ENCODE data around the gene RBMS1. TPM values are rescaled to one million over a fixed set of nuclear protein-coding genes. Genes with fewer than 3 reads are reported as not detected.
"Not testable (repeated sequence)": the region's sequence is repeated elsewhere in the genome, so short reads cannot be mapped to it uniquely, and the experiment has no call there.

The RBMS1 gene
- total RNA-seq, 1 donor from 2014 or later, result 53.0 TPM

DNA sequence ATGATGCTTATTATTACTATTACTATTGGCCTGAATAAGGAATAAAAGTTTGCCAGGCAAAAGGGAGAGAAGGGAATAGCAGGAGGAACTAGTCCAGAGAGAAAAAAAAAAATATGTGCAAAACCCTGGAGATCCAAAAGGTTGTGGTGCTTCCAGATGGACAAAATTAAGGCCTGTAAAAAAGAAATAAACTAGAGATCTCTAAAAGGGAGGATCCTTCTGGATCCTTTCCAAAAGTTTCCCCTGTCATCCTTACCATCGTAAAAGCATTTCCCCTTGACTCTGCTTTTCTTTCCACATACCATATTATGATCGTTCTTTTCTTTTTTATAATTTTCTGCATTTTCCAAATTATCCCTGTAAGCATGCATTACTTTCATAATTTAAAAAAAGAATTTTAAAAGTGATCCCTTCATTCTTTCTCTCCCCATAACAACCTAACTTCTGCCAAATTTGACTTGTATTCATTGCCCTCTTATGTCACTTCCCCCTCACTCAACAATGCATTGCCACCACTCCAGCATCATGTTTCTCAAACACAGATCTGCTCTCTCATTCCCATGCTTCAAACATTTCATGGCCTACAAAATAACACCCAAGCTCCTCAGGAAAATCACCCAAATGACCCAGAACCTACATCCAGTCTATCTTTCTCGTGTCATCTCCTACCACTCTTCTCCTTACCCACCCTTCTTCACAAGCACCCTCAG is 40.3 kb downstream of the RBMS1 start:
- DNase-seq, result no peak
- no peak for ATAC-seq (ENCODE audit: poor library complexity)
- intact Hi-C loops (cut with DNase I), result no loop called here

- ATAC-seq (ENCODE audit: poor library complexity) (no peak), DNase-seq (no peak)
- intact Hi-C loops (cut with DNase I), result no loop called here
These were observed 43.1 kb downstream of the RBMS1 start for GRCh38 chr2:160450486-160450885.

GRCh38 chr2:160448821-160449220 is 44.8 kb downstream of the RBMS1 start:
- DNase-seq; intact Hi-C loops (cut with DNase I); ATAC-seq (ENCODE audit: poor library complexity): not testable (repeated sequence)

GRCh38 chr2:160445673-160446072 is 47.9 kb downstream of the RBMS1 start:
- ATAC-seq (ENCODE audit: poor library complexity) (no peak), DNase-seq (no peak)
- intact Hi-C loops (cut with DNase I), result no loop called here

DNA sequence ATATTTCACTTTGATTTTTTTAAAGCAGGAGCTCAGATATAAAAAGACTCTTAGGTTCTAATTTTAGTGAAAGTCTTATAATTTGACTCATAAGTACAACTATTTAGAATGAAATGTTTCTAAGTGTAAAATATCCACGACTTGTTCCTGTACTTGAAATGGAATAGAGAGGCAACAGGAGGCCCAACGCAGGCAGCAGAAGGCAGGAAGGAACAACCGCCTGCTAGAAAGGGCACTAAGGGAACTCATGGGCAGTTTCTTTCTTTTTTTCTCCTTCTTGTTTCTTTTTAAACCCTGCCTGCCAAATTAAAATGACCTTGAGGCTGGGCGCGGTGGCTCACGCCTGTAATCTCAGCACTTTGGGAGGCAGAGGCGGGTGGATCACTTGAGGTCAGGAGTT is 51.0 kb downstream of the RBMS1 start:
- ATAC-seq (ENCODE audit: poor library complexity) (no peak), DNase-seq (no peak)
- intact Hi-C loops (cut with DNase I), result no loop called here

DNA sequence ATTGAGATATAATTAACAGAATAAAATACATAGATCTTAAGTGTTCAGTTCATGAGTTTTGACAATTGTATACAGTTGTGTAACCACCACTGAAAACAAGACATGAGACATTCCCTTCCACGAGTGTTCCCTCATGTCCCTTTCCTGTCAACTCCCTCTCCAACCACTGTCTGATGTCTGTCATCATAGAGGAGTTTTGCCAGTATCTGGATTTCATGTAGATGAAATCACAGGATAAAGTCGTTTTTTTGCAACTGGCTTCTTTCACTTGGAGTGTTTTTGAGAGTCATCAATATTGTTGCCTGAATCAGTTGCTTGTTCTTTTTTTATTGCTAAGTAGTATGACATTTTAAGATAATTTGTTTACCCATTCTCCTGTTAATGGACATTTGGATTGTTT is 52.7 kb downstream of the RBMS1 start:
- intact Hi-C loops (cut with DNase I), result no loop called here
- DNase-seq, result no peak
- peak; percentile 61 for ATAC-seq (ENCODE audit: poor library complexity)

DNA sequence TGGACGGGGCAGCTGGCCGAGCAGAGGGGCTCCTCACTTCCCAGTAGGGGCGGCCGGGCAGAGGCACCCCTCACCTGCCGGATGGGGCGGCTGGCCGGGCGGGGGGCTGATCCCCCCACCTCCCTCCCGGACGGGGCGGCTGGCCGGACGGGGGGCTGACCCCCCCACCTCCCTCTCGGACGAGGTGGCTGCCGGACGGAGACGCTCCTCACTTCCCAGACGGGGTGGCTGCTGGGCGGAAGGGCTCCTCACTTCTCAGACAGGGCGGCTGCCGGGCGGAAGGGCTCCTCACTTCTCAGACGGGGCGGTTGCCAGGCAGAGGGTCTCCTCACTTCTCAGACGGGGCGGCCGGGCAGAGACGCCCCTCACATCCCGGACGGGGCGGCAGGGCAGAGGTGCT is 54.6 kb downstream of the RBMS1 start:
- intact Hi-C loops (cut with DNase I); DNase-seq; ATAC-seq (ENCODE audit: poor library complexity): not testable (repeated sequence)

GRCh38 chr2:160437273-160437672 is 56.3 kb downstream of the RBMS1 start:
- no peak for DNase-seq
- ATAC-seq (ENCODE audit: poor library complexity), result no peak
- intact Hi-C loops (cut with DNase I), result no loop called here

DNA sequence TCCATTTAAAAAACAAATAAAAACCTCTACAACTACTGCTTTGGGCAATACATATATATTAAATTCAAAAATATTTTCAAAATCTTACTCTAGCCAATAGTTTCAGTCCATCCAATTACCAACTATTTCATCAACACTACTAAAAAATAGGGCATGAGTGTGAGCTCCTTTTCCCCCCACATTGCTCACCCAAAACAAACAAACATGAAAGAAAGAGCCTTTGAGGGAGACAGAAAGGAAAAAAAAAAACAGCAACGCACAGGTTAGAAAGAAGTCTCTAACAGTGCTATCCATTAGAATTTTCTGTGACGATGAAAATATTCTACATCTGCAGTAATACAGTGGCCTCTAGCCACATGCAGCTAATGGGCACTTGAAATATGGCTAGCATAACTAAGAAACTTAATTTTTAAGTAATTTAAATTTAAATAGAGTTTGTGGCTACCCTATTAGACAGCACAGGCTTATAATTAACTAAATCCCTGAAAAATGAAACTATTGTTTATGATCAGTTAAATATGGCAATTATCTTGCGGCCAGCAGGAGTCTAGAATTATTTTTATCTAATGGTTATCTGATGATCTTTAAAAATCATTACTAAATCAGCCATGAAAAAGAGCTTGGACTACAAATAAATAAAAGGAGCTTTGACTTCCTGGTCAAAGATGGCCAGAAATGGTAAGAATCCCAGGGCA is 59.2 kb downstream of the RBMS1 start:
- intact Hi-C loops (cut with DNase I), result no loop called here
- ATAC-seq (ENCODE audit: poor library complexity), result no peak
- DNase-seq, result no peak

DNA sequence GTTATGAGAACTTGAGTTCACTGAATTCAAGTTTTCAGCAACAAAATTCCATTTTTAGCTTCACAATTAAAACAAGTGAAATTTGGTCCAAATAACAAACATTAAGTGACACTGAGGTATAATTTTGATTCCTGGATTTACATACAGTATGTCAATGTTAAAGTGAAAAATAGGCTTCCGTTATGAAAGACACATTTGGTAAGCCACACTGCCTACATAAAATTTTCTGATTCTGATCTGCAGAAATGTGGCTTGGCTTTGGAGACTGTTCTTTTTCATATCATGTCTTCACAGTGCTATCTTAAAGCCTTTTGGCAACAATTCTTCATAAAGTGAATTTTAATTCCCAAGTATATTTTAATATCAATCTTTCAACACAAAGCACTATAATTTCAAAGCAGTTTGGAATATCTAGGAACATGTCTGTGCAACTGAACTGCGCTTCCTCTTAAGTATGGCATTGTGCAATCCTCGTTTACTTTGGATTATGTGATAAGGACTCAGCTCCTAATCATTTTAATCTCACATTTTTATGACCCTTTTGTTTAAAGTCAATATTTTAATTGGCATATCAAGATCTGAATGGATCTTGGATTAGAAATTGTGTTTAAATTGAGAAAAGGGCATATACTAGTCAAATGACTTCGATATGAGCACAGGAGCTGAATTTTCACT is 60.0 kb downstream of the RBMS1 start:
- ATAC-seq (ENCODE audit: poor library complexity) (peak; percentile 65), DNase-seq (no peak)
- intact Hi-C loops (cut with DNase I), result no loop called here

- ATAC-seq (ENCODE audit: poor library complexity) (no peak), DNase-seq (no peak)
- intact Hi-C loops (cut with DNase I), result no loop called here
These were observed 61.0 kb downstream of the RBMS1 start for GRCh38 chr2:160432633-160433032.

GRCh38 chr2:160431441-160431840 is 62.2 kb downstream of the RBMS1 start:
- ATAC-seq (ENCODE audit: poor library complexity) (no peak), DNase-seq (no peak)
- intact Hi-C loops (cut with DNase I), result no loop called here

DNA sequence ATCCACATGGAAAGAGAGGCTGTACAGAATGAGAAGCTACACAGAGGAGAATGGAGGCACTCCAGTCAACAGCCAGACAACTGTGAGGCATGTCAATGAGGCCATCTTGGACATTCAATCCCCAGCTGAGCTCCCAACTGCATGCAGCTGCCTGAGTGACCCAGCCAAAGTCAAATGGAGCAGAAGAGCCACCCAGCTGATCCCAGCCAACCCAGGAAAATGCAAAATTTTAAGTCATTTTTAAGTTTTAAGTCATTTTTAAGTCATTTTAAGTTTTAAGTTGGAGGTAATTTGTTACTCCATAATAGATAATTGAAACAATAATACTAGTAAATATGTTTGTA is 63.6 kb downstream of the RBMS1 start:
- intact Hi-C loops (cut with DNase I), result no loop called here
- ATAC-seq (ENCODE audit: poor library complexity), result no peak
- no peak for DNase-seq

- ATAC-seq (ENCODE audit: poor library complexity) (peak; percentile 41), DNase-seq (no peak)
- intact Hi-C loops (cut with DNase I), result no loop called here
These were observed 64.2 kb downstream of the RBMS1 start for GRCh38 chr2:160429248-160430000.

DNA sequence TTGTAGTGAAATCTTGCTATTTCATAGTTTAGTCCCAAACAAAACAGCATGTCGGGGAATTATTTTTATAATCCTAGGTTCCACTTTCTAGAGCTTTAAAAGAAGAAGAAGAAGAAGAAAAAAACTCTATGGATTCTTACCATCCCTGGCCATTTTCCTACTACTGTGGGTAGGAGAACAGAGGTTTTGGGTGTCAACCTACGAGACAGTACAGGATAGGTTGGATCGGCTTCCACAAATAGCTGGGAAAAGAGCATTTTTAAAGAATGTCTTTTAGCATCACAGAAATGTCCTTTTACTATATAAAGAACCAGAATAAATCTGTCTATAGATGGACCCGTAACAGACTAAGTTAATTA is 65.2 kb downstream of the RBMS1 start:
- DNase-seq (no peak), ATAC-seq (ENCODE audit: poor library complexity) (no peak)
- intact Hi-C loops (cut with DNase I), result no loop called here

DNA sequence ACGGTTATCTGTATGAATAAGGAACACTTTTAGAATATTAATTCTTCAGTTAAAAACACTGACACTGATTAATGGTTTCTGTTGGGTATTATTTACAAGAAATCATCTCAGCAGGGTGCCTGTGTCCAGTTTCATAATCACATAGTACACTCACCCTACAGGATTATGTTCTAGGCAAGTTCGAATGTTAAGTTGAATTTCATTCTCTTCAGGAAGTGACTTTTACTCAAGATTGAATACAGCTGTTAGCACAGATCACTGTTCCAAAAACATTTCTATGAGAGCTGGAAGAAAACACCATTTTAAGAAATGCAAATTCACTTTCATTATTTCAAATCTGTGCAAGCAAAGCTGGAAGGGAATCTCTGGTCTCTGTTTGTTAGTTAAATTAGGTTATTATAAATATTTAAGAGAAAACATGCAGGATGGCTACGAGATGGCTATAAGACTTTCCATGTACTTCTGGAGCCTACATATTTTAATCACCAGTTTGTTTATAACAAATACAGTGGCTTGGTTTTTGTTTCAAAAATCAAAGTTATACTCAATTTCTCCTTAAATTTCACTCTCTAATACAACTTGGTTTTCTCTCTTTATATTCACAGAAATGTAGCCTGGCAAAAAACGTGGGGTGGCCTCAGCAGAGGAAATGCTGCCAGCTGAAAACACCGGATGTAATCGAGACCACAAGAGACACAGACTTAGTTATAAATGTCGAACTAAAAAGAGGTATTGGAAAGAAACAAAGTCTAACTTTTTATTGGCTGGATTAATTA is 65.8 kb downstream of the RBMS1 start:
- DNase-seq (no peak), ATAC-seq (ENCODE audit: poor library complexity) (peak; percentile 76)
- intact Hi-C loops (cut with DNase I), result no loop called here

DNA sequence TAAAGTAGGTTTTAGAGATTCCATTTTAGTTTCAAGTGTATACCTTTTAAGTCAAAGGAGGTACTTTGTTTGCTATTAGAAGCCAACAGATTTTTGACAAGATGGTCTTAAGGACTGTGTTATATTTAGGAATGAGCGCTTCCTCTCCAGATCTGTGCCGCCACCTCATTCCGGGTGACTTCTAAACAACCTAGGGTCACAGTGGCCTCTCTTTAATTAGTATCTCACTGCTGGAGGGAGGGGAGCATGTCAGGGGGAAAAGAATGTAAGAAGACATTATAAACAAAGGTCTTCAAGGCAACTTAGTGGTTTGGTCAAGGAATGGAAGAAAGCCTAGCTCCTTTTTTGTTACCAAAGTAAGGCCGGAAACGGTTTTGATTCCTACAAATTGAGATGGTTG is 67.0 kb downstream of the RBMS1 start:
- intact Hi-C loops (cut with DNase I), result no loop called here
- ATAC-seq (ENCODE audit: poor library complexity), result peak; percentile 36
- DNase-seq, result no peak

DNA sequence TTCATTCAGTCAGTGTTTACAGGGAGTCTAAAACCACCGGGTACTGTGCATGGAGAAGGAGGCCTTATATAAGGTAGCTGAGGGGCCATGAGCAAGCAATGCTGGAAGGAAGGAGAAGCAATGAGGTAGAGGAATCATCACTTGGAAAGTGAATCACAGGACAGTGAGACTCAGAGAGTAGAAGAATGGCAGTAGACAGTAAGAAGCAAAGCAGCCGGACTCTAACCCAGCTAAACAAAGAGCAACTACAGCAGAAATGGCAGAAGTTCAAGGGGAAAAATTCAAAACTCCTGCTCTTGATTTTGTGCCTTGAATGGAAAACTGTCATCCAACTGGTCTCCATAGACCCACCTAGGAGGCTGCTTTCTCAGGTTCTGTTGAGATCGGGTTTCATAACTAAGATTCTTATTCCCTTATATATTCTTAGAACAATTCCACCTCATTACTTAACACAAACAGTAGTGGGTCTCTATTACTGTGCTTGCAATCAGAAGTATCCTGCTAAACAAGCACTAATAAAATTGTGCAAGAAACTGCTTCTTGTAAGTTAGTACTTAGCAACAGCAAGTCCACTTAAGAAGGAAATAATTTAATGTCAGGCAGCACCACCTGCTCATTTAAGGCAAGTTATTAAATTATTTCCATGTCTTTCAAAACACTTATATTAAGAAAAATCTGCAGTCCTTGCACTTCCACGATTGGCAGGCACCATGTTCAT is 68.0 kb downstream of the RBMS1 start:
- no peak for ATAC-seq (ENCODE audit: poor library complexity)
- intact Hi-C loops (cut with DNase I), result no loop called here
- no peak for DNase-seq

Measured in Right ventricle myocardium superior (tissue), 1 donor.